GM12874 (cell line): ENCODE results near the gene LHPP.

Source experiments
- TF ChIP-seq, protein P1 (sequence below): IDR thresholded peaks from 2 replicates; pipeline ENCODE4 v1.5.1; 2011; ENCODE audit warnings: low read depth, mild to moderate bottlenecking, control low read depth, low read length, moderate library complexity; ENCODE audit not compliant: insufficient read depth

Gene LHPP

DNA sequence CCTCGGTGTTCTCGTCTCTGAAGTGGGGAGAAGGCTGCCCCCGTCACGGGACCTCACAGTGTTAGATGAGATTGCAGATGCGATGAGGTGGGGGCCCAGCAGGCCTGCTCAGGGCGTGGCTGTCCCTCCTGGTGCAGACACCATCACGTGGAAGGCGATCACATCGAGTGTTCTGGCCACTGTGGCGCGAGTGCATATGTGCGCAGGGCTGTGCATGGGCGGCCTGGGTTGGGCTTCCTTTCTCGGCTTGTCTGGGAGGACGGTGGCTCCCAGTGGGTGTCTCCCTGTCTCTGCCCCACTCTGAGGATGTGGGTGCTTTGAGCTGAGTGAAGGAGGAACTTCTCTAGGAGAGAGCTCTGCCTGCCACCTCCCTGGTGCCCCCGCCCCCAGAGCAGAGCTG is 83.1 kb downstream of the LHPP start:
- TF ChIP-seq, protein P1, sequence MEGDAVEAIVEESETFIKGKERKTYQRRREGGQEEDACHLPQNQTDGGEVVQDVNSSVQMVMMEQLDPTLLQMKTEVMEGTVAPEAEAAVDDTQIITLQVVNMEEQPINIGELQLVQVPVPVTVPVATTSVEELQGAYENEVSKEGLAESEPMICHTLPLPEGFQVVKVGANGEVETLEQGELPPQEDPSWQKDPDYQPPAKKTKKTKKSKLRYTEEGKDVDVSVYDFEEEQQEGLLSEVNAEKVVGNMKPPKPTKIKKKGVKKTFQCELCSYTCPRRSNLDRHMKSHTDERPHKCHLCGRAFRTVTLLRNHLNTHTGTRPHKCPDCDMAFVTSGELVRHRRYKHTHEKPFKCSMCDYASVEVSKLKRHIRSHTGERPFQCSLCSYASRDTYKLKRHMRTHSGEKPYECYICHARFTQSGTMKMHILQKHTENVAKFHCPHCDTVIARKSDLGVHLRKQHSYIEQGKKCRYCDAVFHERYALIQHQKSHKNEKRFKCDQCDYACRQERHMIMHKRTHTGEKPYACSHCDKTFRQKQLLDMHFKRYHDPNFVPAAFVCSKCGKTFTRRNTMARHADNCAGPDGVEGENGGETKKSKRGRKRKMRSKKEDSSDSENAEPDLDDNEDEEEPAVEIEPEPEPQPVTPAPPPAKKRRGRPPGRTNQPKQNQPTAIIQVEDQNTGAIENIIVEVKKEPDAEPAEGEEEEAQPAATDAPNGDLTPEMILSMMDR = no peak

- TF ChIP-seq, protein P1 = no peak
Observed at GRCh38 chr10:124545351-124546054, 83.9 kb downstream of the LHPP start.

DNA sequence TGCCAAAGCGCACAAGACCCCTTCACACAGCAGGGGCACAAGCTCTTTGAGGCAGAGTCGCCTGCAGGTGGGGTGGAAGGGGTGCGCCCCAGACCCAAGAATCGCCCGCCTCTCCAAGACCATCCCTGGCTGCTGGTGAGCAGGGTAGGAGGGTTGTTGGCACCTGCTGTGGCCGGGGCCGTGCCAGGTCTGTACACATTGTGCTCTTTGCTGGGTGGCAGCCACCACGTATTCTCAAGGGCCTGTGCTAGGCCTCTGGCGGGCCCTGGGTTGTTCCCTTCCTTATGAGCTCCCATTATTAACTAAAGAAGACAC is 84.4 kb downstream of the LHPP start:
- TF ChIP-seq, protein P1 = no peak

- TF ChIP-seq, protein P1 = no peak
Observed at GRCh38 chr10:124546957-124547646, 85.5 kb downstream of the LHPP start.

DNA sequence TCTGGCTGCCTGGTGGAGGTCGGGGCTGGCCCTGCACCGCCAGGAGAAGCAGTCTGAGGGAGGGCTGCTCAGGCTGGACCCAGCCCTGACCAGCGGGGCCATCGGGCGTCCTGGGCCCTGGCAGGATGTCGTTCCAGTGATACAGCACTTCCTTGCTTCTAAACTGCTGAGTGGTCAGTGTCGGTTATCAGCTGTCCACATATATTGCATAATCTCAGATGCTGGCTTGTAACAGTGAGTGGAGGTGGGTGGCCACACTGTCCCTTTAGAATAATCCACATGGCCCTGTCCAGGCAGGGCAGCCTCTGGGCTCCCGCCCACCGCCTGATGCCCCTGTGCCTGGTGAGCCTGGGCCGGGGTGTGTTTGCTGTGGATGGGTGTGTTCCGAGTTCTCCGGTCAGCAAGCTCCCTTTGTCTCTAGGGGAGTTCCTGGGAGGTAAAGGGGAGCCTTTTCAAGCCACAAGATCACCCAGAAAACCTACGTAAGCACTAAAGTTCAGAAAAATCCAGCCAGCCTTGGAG is 86.1 kb downstream of the LHPP start:
- TF ChIP-seq, protein P1 = no peak

GRCh38 chr10:124550293-124551034 is 88.8 kb downstream of the LHPP start:
- TF ChIP-seq, protein P1 = no peak

DNA sequence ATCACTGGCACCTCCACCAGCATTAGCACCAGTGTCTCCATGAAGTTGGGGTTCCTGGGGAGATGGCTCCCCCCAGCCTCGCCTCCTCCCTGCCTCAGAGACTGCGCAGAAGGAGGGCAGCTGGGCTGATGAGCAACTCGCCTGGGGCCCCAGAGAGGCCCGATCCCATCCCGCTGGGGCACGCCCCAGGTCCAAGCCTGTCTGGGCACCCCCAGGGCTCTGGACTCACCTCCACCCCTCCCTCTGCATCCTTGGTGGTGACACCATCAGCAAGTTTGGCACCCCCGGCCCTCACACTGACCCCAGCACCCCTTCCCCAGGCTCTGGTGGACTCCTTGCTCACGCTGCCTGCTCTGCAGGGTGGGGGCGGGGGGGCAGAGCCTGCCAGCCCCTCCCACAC is 89.5 kb downstream of the LHPP start:
- TF ChIP-seq, protein P1 = no peak
